Adipocyte (in vitro differentiated cells): ENCODE measurements around the gene ZNF621.
"Not testable (repeated sequence)": the region's sequence is repeated elsewhere in the genome, so short reads cannot be mapped to it uniquely, and the experiment has no call there.

ENCODE experiments used
- DNase-seq: peaks from one replicate; pipeline ENCODE4 v3.0.0-alpha.2; 2015; ENCODE audit warnings: low read depth
- H3K27me3 ChIP-seq: replicated peaks from 2 replicates; pipeline ENCODE4 v1.7.0; 2013; ENCODE audit warnings: mild to moderate bottlenecking, low read length, moderate library complexity; ENCODE audit not compliant: control insufficient read depth, insufficient read depth
- H3K36me3 ChIP-seq: 2 replicates; pipeline ENCODE4 v1.7.0; 2013; ENCODE audit warnings: low read length, mild to moderate bottlenecking, moderate library complexity; ENCODE audit not compliant: control insufficient read depth, insufficient read depth, severe bottlenecking
- H3K4me1 ChIP-seq: 2 replicates; pipeline ENCODE4 v1.7.0; 2013; ENCODE audit warnings: mild to moderate bottlenecking, low read length, moderate library complexity; ENCODE audit not compliant: control insufficient read depth, insufficient read depth
- H3K4me3 ChIP-seq: 2 replicates; pipeline ENCODE4 v1.7.0; 2013; ENCODE audit warnings: mild to moderate bottlenecking, low read length, moderate library complexity
- H3K9ac ChIP-seq: 2 replicates; pipeline ENCODE4 v1.7.0; 2013; ENCODE audit warnings: mild to moderate bottlenecking, low read length, moderate library complexity
- H3K9me3 ChIP-seq: 2 replicates; pipeline ENCODE4 v1.7.0; 2013; ENCODE audit warnings: mild to moderate bottlenecking, low read length, moderate library complexity; ENCODE audit not compliant: control insufficient read depth

Gene ZNF621

GRCh38 chr3:40546816-40547215, 22.1 kb downstream of the ZNF621 start:
- Histone ChIP-seq H3K36me3 (no peaks in the 10 kb centered on the region), H3K9ac (no peak overlapping the region), H3K27me3 (no peaks in the 10 kb centered on the region), H3K4me3 (no peak overlapping the region), H3K9me3 (peaks cover 4% of the 10 kb centered on the region), H3K4me1 (no peaks in the 10 kb centered on the region)
- DNase-seq = peak; percentile 71

GRCh38 chr3:40550167-40550566, 25.4 kb downstream of the ZNF621 start:
- no peaks in the 10 kb centered on the region for H3K4me1 ChIP-seq
- no peaks in the 10 kb centered on the region for H3K27me3 ChIP-seq
- peak; percentile 18 for DNase-seq

GRCh38 chr3:40557575-40558161, 32.9 kb downstream of the ZNF621 start:
- no peaks in the 10 kb centered on the region for H3K36me3 ChIP-seq
- H3K27me3 ChIP-seq = no peaks in the 10 kb centered on the region
- H3K4me3 ChIP-seq = no peak overlapping the region
- no peaks in the 10 kb centered on the region for H3K4me1 ChIP-seq
- no peak overlapping the region for H3K9ac ChIP-seq
- H3K9me3 ChIP-seq = no peaks in the 10 kb centered on the region
- no peak for DNase-seq

More at GRCh38 chr3:40550167-40550566, 25.4 kb downstream of the ZNF621 start:
- no peak overlapping the region for H3K9ac ChIP-seq
- peaks cover 4% of the 10 kb centered on the region for H3K9me3 ChIP-seq
- H3K36me3 ChIP-seq = no peaks in the 10 kb centered on the region
- no peak overlapping the region for H3K4me3 ChIP-seq

GRCh38 chr3:40562482-40562881, 37.7 kb downstream of the ZNF621 start:
- H3K27me3 ChIP-seq, H3K4me1 ChIP-seq, H3K4me3 ChIP-seq, H3K9ac ChIP-seq, H3K36me3 ChIP-seq, DNase-seq, H3K9me3 ChIP-seq: not testable (repeated sequence)

GRCh38 chr3:40565629-40566028, 40.9 kb downstream of the ZNF621 start:
- DNase-seq, H3K27me3 ChIP-seq, H3K4me1 ChIP-seq, H3K36me3 ChIP-seq, H3K9ac ChIP-seq, H3K9me3 ChIP-seq, H3K4me3 ChIP-seq: not testable (repeated sequence)

- Histone ChIP-seq H3K4me1 (no peaks in the 10 kb centered on the region), H3K4me3 (no peak overlapping the region), H3K9ac (no peak overlapping the region), H3K9me3 (peaks cover 7% of the 10 kb centered on the region), H3K36me3 (no peaks in the 10 kb centered on the region), H3K27me3 (no peaks in the 10 kb centered on the region)
- no peak for DNase-seq
These were observed 41.9 kb downstream of the ZNF621 start for GRCh38 chr3:40566694-40567093.

GRCh38 chr3:40572588-40572987, 47.8 kb downstream of the ZNF621 start:
- H3K9ac ChIP-seq = no peak overlapping the region
- H3K9me3 ChIP-seq = peaks cover 7% of the 10 kb centered on the region
- H3K36me3 ChIP-seq = no peaks in the 10 kb centered on the region
- H3K4me3 ChIP-seq = no peak overlapping the region
- H3K27me3 ChIP-seq = no peaks in the 10 kb centered on the region
- no peaks in the 10 kb centered on the region for H3K4me1 ChIP-seq
- DNase-seq = no peak

- no peaks in the 10 kb centered on the region for H3K36me3 ChIP-seq
- H3K27me3 ChIP-seq = no peaks in the 10 kb centered on the region
- no peak for DNase-seq
- no peak overlapping the region for H3K9ac ChIP-seq
- no peaks in the 10 kb centered on the region for H3K9me3 ChIP-seq
- H3K4me3 ChIP-seq = no peak overlapping the region
- no peaks in the 10 kb centered on the region for H3K4me1 ChIP-seq
These were observed 49.3 kb downstream of the ZNF621 start for GRCh38 chr3:40574050-40574449.

GRCh38 chr3:40574661-40575060, 49.9 kb downstream of the ZNF621 start:
- peak; percentile 5 for DNase-seq

GRCh38 chr3:40576396-40576795, 51.6 kb downstream of the ZNF621 start:
- DNase-seq = no peak
- Histone ChIP-seq H3K4me3 (no peak overlapping the region), H3K36me3 (no peaks in the 10 kb centered on the region), H3K4me1 (peaks cover 8% of the 10 kb centered on the region), H3K9me3 (no peaks in the 10 kb centered on the region), H3K9ac (no peak overlapping the region), H3K27me3 (peaks cover 8% of the 10 kb centered on the region)

More at GRCh38 chr3:40574661-40575060, 49.9 kb downstream of the ZNF621 start:
- Histone ChIP-seq H3K27me3 (peaks cover 1% of the 10 kb centered on the region), H3K4me1 (no peaks in the 10 kb centered on the region), H3K9ac (no peak overlapping the region), H3K36me3 (no peaks in the 10 kb centered on the region), H3K9me3 (no peaks in the 10 kb centered on the region), H3K4me3 (no peak overlapping the region)

- H3K27me3 ChIP-seq = peaks cover 8% of the 10 kb centered on the region
- H3K9me3 ChIP-seq = no peaks in the 10 kb centered on the region
- H3K4me3 ChIP-seq = no peak overlapping the region
- peak; percentile 85 for DNase-seq
- no peaks in the 10 kb centered on the region for H3K36me3 ChIP-seq
- H3K4me1 ChIP-seq = peaks cover 28% of the 10 kb centered on the region
- H3K9ac ChIP-seq = no peak overlapping the region
These were observed 55.8 kb downstream of the ZNF621 start for GRCh38 chr3:40580494-40581091.

- H3K36me3 ChIP-seq = no peaks in the 10 kb centered on the region
- peaks cover 31% of the 10 kb centered on the region for H3K4me1 ChIP-seq
- no peaks in the 10 kb centered on the region for H3K9me3 ChIP-seq
- H3K9ac ChIP-seq = no peak overlapping the region
- peaks cover 8% of the 10 kb centered on the region for H3K27me3 ChIP-seq
- no peak overlapping the region for H3K4me3 ChIP-seq
- DNase-seq = no peak
These were observed 56.4 kb downstream of the ZNF621 start for GRCh38 chr3:40581166-40581565.
